ENCODE data around the gene FAF1.

The FAF1 gene

DNA sequence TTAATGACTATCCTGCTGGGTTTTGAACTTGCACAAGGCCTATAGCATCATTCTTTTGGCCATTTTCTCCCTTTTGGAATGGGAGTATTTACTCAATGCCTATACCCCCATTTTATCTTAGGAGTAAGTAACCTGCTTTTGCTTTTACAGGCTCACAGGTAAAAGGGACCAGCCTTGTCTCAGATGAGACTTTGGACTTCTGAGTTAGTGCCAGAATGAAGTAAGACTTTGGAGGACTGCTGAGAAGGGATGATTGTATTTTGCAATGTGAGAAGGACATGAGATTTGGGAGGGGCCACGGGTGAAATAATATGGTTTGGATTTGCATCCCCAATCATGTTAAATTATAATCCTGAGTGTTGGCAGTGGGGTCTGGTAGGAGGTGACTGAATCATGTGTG lies 212.7 kb downstream of the FAF1 start:
- no peaks in the 10 kb centered on the region for H3K27me3 ChIP-seq (ENCODE audit: low read length)
- no peak overlapping the region for H3K4me2 ChIP-seq (ENCODE audit: low read depth, low read length, poor library complexity, severe bottlenecking)
- peaks cover 3% of the 10 kb centered on the region; the same call in 1 of the 2 replicates for H3F3A ChIP-seq (ENCODE audit: insufficient read depth)
- H2AFZ ChIP-seq (ENCODE audit: low read depth, low read length, severe bottlenecking), result no peak overlapping the region
- no peak for TF ChIP-seq EZH2phosphoT487 (conservative IDR thresholded peaks at IDR 0.05; ENCODE audit: low read length)
- TF ChIP-seq, protein P1, sequence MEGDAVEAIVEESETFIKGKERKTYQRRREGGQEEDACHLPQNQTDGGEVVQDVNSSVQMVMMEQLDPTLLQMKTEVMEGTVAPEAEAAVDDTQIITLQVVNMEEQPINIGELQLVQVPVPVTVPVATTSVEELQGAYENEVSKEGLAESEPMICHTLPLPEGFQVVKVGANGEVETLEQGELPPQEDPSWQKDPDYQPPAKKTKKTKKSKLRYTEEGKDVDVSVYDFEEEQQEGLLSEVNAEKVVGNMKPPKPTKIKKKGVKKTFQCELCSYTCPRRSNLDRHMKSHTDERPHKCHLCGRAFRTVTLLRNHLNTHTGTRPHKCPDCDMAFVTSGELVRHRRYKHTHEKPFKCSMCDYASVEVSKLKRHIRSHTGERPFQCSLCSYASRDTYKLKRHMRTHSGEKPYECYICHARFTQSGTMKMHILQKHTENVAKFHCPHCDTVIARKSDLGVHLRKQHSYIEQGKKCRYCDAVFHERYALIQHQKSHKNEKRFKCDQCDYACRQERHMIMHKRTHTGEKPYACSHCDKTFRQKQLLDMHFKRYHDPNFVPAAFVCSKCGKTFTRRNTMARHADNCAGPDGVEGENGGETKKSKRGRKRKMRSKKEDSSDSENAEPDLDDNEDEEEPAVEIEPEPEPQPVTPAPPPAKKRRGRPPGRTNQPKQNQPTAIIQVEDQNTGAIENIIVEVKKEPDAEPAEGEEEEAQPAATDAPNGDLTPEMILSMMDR (IDR thresholded peaks at IDR 0.05; ENCODE audit: insufficient read depth, low read length, poor library complexity, severe bottlenecking), result no peak
- H3K9me2 ChIP-seq (replicated peaks; ENCODE audit: insufficient read depth, low read length), result no peaks in the 10 kb centered on the region
- no peaks in the 10 kb centered on the region for H3K79me2 ChIP-seq (ENCODE audit: insufficient read depth, low read length)
- H4K20me1 ChIP-seq (ENCODE audit: low read depth, low read length), result no peaks in the 10 kb centered on the region
- H3K27ac ChIP-seq (ENCODE audit: low read depth, low read length), result no peak overlapping the region
- peaks cover 8% of the 10 kb centered on the region; the same call in 1 of the 2 replicates for H3K36me3 ChIP-seq (ENCODE audit: low read length)
- H3K9ac ChIP-seq (ENCODE audit: low read length), result no peak overlapping the region
- H3K4me3 ChIP-seq (ENCODE audit: insufficient read depth, low read length, poor library complexity, severe bottlenecking), result no peak overlapping the region
- H3K9me3 ChIP-seq (ENCODE audit: insufficient read depth, low read length), result no peaks in the 10 kb centered on the region

- Histone ChIP-seq H3K79me2 (ENCODE audit: insufficient read depth, low read length) (no peaks in the 10 kb centered on the region), H2AFZ (ENCODE audit: low read depth, low read length, severe bottlenecking) (no peak overlapping the region), H3K9me3 (ENCODE audit: insufficient read depth, low read length) (no peaks in the 10 kb centered on the region), H3K9ac (ENCODE audit: low read length) (no peak overlapping the region), H3F3A (ENCODE audit: insufficient read depth) (peaks cover 17% of the 10 kb centered on the region; the same call in 1 of the 2 replicates), H3K36me3 (ENCODE audit: low read length) (peaks cover 24% of the 10 kb centered on the region; the same call in 1 of the 2 replicates), H3K9me2 (replicated peaks; ENCODE audit: insufficient read depth, low read length) (no peaks in the 10 kb centered on the region), H3K4me3 (ENCODE audit: insufficient read depth, low read length, poor library complexity, severe bottlenecking) (no peak overlapping the region), H3K27me3 (ENCODE audit: low read length) (no peaks in the 10 kb centered on the region), H4K20me1 (ENCODE audit: low read depth, low read length) (no peaks in the 10 kb centered on the region), H3K27ac (ENCODE audit: low read depth, low read length) (no peak overlapping the region), H3K4me2 (ENCODE audit: low read depth, low read length, poor library complexity, severe bottlenecking) (no peak overlapping the region)
- TF ChIP-seq, protein P1 (IDR thresholded peaks at IDR 0.05; ENCODE audit: insufficient read depth, low read length, poor library complexity, severe bottlenecking), result no peak
- TF ChIP-seq EZH2phosphoT487 (conservative IDR thresholded peaks at IDR 0.05; ENCODE audit: low read length), result no peak
These were observed 217.5 kb downstream of the FAF1 start for GRCh38 chr1:50742523-50742922.

GRCh38 chr1:50739125-50739524 lies 220.9 kb downstream of the FAF1 start:
- Histone ChIP-seq H3K27me3 (ENCODE audit: low read length) (no peaks in the 10 kb centered on the region), H3K9ac (ENCODE audit: low read length) (no peak overlapping the region), H3K79me2 (ENCODE audit: insufficient read depth, low read length) (no peaks in the 10 kb centered on the region), H3K4me3 (ENCODE audit: insufficient read depth, low read length, poor library complexity, severe bottlenecking) (no peak overlapping the region), H3K9me3 (ENCODE audit: insufficient read depth, low read length) (no peaks in the 10 kb centered on the region), H3K27ac (ENCODE audit: low read depth, low read length) (no peak overlapping the region), H3K9me2 (replicated peaks; ENCODE audit: insufficient read depth, low read length) (no peaks in the 10 kb centered on the region), H4K20me1 (ENCODE audit: low read depth, low read length) (no peaks in the 10 kb centered on the region), H3K36me3 (ENCODE audit: low read length) (peaks cover 21% of the 10 kb centered on the region; the same call in 1 of the 2 replicates), H3F3A (ENCODE audit: insufficient read depth) (peaks cover 20% of the 10 kb centered on the region; the same call in 1 of the 2 replicates), H3K4me2 (ENCODE audit: low read depth, low read length, poor library complexity, severe bottlenecking) (no peak overlapping the region), H2AFZ (ENCODE audit: low read depth, low read length, severe bottlenecking) (no peak overlapping the region)
- TF ChIP-seq, protein P1 (IDR thresholded peaks at IDR 0.05; ENCODE audit: insufficient read depth, low read length, poor library complexity, severe bottlenecking), result no peak
- no peak for TF ChIP-seq EZH2phosphoT487 (conservative IDR thresholded peaks at IDR 0.05; ENCODE audit: low read length)
